Spleen (tissue), 11 donors: ENCODE measurements around the gene PXDN. TPM values are rescaled to one million over a fixed set of nuclear protein-coding genes. Genes with fewer than 3 reads are reported as not detected.

Experiments
- DNase-seq: peaks from one replicate; pipeline ENCODE4 v3.0.0-alpha.2; 2020
- H3K27ac ChIP-seq, 8 donors: fragments of 200-600 bp; sonication (generic) in 7 of 8; 1 replicate in 4 of 8; 2 replicates in 4 of 8; pipeline versions ENCODE4 v1.5.0 to v1.8.0; 2016 to 2021; ENCODE audit warnings: inconsistent platforms in 4 of 8, mild to moderate bottlenecking in 4 of 8, moderate library complexity in 1 of 8
- H3K27me3 ChIP-seq, 7 donors: fragments of 200-600 bp; sonication (generic) in 6 of 7; replicated peaks in 1 of 7; 1 replicate in 4 of 7; 2 replicates in 3 of 7; pipeline versions ENCODE4 v1.5.0 to v1.8.0; 2016 to 2021; ENCODE audit warnings: inconsistent platforms in 3 of 7, mild to moderate bottlenecking in 1 of 7
- H3K36me3 ChIP-seq, 6 donors: fragments of 200-600 bp; sonication (generic) in 5 of 6; 1 replicate in 4 of 6; 2 replicates in 2 of 6; pipeline versions ENCODE4 v1.5.0 to v1.8.0; 2016 to 2021; ENCODE audit warnings: inconsistent platforms in 2 of 6
- H3K4me1 ChIP-seq, 6 donors: fragments of 200-600 bp; sonication (generic) in 5 of 6; 1 replicate in 3 of 6; 2 replicates in 3 of 6; pipeline versions ENCODE4 v1.5.0 to v1.8.0; 2016 to 2021; ENCODE audit warnings: inconsistent platforms in 3 of 6
- H3K4me3 ChIP-seq, 8 donors: fragments of 200-600 bp; sonication (generic) in 7 of 8; 1 replicate in 4 of 8; 2 replicates in 4 of 8; pipeline versions ENCODE4 v1.5.0 to v1.8.0; 2016 to 2021; ENCODE audit warnings: inconsistent platforms in 4 of 8, mild to moderate bottlenecking in 4 of 8, moderate library complexity in 2 of 8
- H3K9me3 ChIP-seq, 8 donors: fragments of 200-600 bp; sonication (generic) in 7 of 8; 1 replicate in 4 of 8; 2 replicates in 4 of 8; pipeline versions ENCODE4 v1.5.0 to v1.8.0; 2016 to 2021; ENCODE audit warnings: inconsistent platforms in 4 of 8
- CTCF ChIP-seq, 11 experiments: fragments of 200-600 bp in 7 of 11; fragments of 450-650 bp in 4 of 11; sonication (generic) in 4 of 11; IDR thresholded peaks in 8 of 11; conservative IDR thresholded peaks in 3 of 11; 1 replicate in 7 of 11; 2 replicates in 4 of 11; pipeline versions ENCODE4 v1.4.0 to v1.8.0; 2016 to 2021; ENCODE audit warnings: antibody characterized with exemption in 11 of 11, inconsistent platforms in 4 of 11, mild to moderate bottlenecking in 1 of 11
- POLR2A ChIP-seq, 3 donors: fragments of 450-650 bp; IDR thresholded peaks; one replicate each; pipeline ENCODE4 v1.5.1; 2017; ENCODE audit warnings: antibody characterized with exemption in 3 of 3, mild to moderate bottlenecking in 1 of 3
- POLR2AphosphoS5 ChIP-seq, 3 donors: sonication (generic); formaldehyde crosslinking; IDR thresholded peaks; one replicate each; pipeline ENCODE4 v1.5.1; 2017; ENCODE audit warnings: antibody characterized with exemption in 3 of 3
- WGBS, 5 donors: extraction: QIAGEN DNeasy Blood & Tissue Kit in 3 of 5; methylation state at CpG; one replicate each; pipeline versions ENCODE4 v1.1.5 to v1.1.7; 2013 to 2018; 5-methylcytosine and 5-hydroxymethylcytosine counted together
- intact Hi-C: fragments of 100-400 bp; cut with DNase I; formaldehyde crosslinking; loops from one replicate; pipeline ENCODE4 v1.15.0; 2023; ENCODE audit warnings: low total_unique reads
- polyA plus RNA-seq, 3 donors: library from polyadenylated mRNA; stranded (reverse); fragments of 200-250 nt; gene quantifications; one replicate each; pipeline ENCODE4 v1.2.1, GENCODE V29; 2013
- total RNA-seq, 7 donors: library from RNA; depleted of rRNA in 3 of 7; stranded (reverse); fragments of >200 nt in 3 of 7; fragmentation: NEBNext Ultra II Directional in 4 of 7; extraction: Animal tissue kit (Norgen Biotek cat#: 25700) in 4 of 7; gene quantifications; one replicate each; pipeline versions ENCODE4 v1.1.0 to v1.2.1, GENCODE V29; 2016 to 2021
- donor health status: healthy with polysubstance abuse.
- donor health status: DM: no; HTN: no; CAD: no; lungs with moderate emphysema.
- donor health status: DM: no; HTN: no; CAD: no.
- donor health status: Bipolar disorder and iron deficiency.
- donor health status: healthy.
- donor health status: DM: no; HTN: no; CAD: no.
- donor health status: DM: yes; HTN: yes; CAD: no.

The PXDN gene
- total and polyA plus RNA-seq, 10 donors = 1.9 to 49.3 (median 30.8) TPM

GRCh38 chr2:1664698-1665097, 79.6 kb downstream of the PXDN start:
- DNase-seq = no peak
- H3K27ac ChIP-seq = no peak overlapping the region
- no peaks in the 10 kb centered on the region for H3K27me3 ChIP-seq
- H3K9me3 ChIP-seq = no peaks in the 10 kb centered on the region
- intact Hi-C loops = no loop called here
- H3K4me1 ChIP-seq = no peaks in the 10 kb centered on the region
- TF ChIP-seq CTCF (IDR thresholded peaks at IDR 0.05 in 8 of 11, conservative IDR thresholded peaks at IDR 0.05 in 3 of 11) (no peak), POLR2A (IDR thresholded peaks at IDR 0.05) (no peak), POLR2AphosphoS5 (IDR thresholded peaks at IDR 0.05) (no peak)
- H3K4me3 ChIP-seq = no peak overlapping the region
- peaks cover 0 to 64% (median 13%) of the 10 kb centered on the region in 6 donors for H3K36me3 ChIP-seq
- WGBS, 5 donors = 87 to 94% (median 92%) methylated on average over 13 to 18 of the region's 18 CpGs

GRCh38 chr2:1664076-1664605, 80.2 kb downstream of the PXDN start:
- DNase-seq = no peak
- no peak overlapping the region for H3K4me3 ChIP-seq
- peaks cover 0 to 66% (median 13%) of the 10 kb centered on the region in 6 donors for H3K36me3 ChIP-seq
- TF ChIP-seq CTCF (IDR thresholded peaks at IDR 0.05 in 8 of 11, conservative IDR thresholded peaks at IDR 0.05 in 3 of 11) (no peak), POLR2A (IDR thresholded peaks at IDR 0.05) (no peak), POLR2AphosphoS5 (IDR thresholded peaks at IDR 0.05) (no peak)
- H3K4me1 ChIP-seq = no peaks in the 10 kb centered on the region
- intact Hi-C loops = no loop called here
- H3K27ac ChIP-seq = no peak overlapping the region
- no peaks in the 10 kb centered on the region for H3K27me3 ChIP-seq
- no peaks in the 10 kb centered on the region for H3K9me3 ChIP-seq
- WGBS, 5 donors = 81 to 91% (median 90%) methylated on average over 9 of the region's 9 CpGs

- no peak overlapping the region for H3K4me3 ChIP-seq
- peaks cover 0 to 66% (median 13%) of the 10 kb centered on the region in 6 donors for H3K36me3 ChIP-seq
- no peaks in the 10 kb centered on the region for H3K4me1 ChIP-seq
- 77 to 97% (median 94%) methylated on average over 6 to 16 of the region's 16 CpGs for WGBS, 5 donors
- H3K27ac ChIP-seq = no peak overlapping the region
- no peaks in the 10 kb centered on the region for H3K9me3 ChIP-seq
- intact Hi-C loops = no loop called here
- no peaks in the 10 kb centered on the region for H3K27me3 ChIP-seq
- no peak for DNase-seq
- TF ChIP-seq POLR2A (IDR thresholded peaks at IDR 0.05) (no peak), CTCF (IDR thresholded peaks at IDR 0.05 in 8 of 11, conservative IDR thresholded peaks at IDR 0.05 in 3 of 11) (no peak), POLR2AphosphoS5 (IDR thresholded peaks at IDR 0.05) (no peak)
Observed at GRCh38 chr2:1663621-1664020, 80.7 kb downstream of the PXDN start.

GRCh38 chr2:1662606-1663180, 81.6 kb downstream of the PXDN start:
- Histone ChIP-seq H3K36me3 (peaks cover 0 to 66% (median 13%) of the 10 kb centered on the region in 6 donors), H3K9me3 (no peaks in the 10 kb centered on the region), H3K4me1 (no peaks in the 10 kb centered on the region), H3K4me3 (no peak overlapping the region), H3K27ac (no peak overlapping the region), H3K27me3 (peaks cover 0 to under 1% (median 0%) of the 10 kb centered on the region in 7 donors)
- no peak for TF ChIP-seq POLR2AphosphoS5 (IDR thresholded peaks at IDR 0.05)
- TF ChIP-seq POLR2A (IDR thresholded peaks at IDR 0.05) = no peak
- no peak for TF ChIP-seq CTCF (IDR thresholded peaks at IDR 0.05 in 8 of 11, conservative IDR thresholded peaks at IDR 0.05 in 3 of 11)
- DNase-seq = no peak
- 92 to 95% (median 94%) methylated on average over 14 to 19 of the region's 19 CpGs for WGBS, 5 donors
- intact Hi-C loops = no loop called here
